Fibroblast of the aortic adventitia (primary cell): ENCODE data around the gene PMM1. TPM values are rescaled to one million over a fixed set of nuclear protein-coding genes. Genes with fewer than 3 reads are reported as not detected.
"Not testable (repeated sequence)": the region's sequence is repeated elsewhere in the genome, so short reads cannot be mapped to it uniquely, and the experiment has no call there.

Source experiments
- DNase-seq: peaks from one replicate; pipeline ENCODE4 v3.0.0-alpha.2; 2010; ENCODE audit warnings: low read depth
- H3K4me3 ChIP-seq: 2 replicates; pipeline ENCODE4 v1.5.1; 2011; ENCODE audit warnings: low read depth, mild to moderate bottlenecking, control low read depth, low read length, moderate library complexity
- total RNA-seq: library from RNA; depleted of rRNA; stranded (reverse); fragments of >200 nt; gene quantifications from 2 replicates; pipeline ENCODE4 v1.2.3, GENCODE V29; 2012; ENCODE audit warnings: low replicate concordance
- TF ChIP-seq, protein P1 (sequence below): IDR thresholded peaks from 2 replicates; pipeline ENCODE4 v1.5.1; 2011; ENCODE audit warnings: mild to moderate bottlenecking, low read length, control low read depth, inconsistent platforms; ENCODE audit not compliant: insufficient read depth

The PMM1 gene
- total RNA-seq, 1 donor, result 29.0 TPM

DNA sequence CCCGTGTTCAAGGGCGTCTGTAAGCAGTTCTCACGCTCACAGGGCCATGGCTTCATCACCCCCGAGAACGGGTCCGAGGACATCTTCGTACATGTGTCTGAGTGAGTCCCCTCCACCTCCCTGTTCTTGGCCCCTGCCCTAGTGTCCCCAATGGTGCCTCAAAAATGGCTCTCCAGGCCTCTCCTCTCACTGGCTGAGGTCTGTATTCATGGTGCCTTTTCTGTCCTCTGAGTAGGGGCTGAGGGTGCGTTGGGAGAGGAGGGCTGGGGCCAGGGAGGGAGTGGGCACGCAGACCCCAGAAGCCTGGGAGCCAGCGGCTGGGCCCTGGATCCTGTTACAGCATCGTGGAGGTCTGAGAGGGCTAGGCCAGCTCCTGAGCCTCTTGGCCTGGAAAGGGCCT is 16.0 kb downstream of the PMM1 start:
- H3K4me3 ChIP-seq, result no peak overlapping the region
- no peak for DNase-seq
- TF ChIP-seq, protein P1, sequence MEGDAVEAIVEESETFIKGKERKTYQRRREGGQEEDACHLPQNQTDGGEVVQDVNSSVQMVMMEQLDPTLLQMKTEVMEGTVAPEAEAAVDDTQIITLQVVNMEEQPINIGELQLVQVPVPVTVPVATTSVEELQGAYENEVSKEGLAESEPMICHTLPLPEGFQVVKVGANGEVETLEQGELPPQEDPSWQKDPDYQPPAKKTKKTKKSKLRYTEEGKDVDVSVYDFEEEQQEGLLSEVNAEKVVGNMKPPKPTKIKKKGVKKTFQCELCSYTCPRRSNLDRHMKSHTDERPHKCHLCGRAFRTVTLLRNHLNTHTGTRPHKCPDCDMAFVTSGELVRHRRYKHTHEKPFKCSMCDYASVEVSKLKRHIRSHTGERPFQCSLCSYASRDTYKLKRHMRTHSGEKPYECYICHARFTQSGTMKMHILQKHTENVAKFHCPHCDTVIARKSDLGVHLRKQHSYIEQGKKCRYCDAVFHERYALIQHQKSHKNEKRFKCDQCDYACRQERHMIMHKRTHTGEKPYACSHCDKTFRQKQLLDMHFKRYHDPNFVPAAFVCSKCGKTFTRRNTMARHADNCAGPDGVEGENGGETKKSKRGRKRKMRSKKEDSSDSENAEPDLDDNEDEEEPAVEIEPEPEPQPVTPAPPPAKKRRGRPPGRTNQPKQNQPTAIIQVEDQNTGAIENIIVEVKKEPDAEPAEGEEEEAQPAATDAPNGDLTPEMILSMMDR, result no peak

GRCh38 chr22:41572305-41572704 is 17.3 kb downstream of the PMM1 start:
- DNase-seq, H3K4me3 ChIP-seq: not testable (repeated sequence)

DNA sequence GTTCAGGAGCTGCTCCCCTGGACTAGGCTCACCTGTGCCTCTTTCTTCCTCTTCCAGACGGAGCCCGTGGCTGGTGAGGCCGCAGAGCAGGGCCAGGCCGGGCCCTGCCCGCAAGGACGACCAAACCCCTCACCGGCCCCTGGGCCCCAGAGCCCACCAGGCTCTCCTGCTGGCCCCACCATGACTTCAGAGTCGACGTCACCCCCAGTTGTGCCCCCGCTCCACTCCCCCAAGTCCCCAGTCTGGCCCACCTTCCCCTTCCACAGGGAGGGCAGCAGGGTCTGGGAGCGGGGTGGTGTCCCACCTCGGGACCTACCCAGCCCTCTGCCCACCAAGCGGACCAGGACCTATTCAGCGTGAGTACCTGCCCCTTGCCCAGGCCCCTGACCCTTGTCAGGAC is 17.9 kb downstream of the PMM1 start:
- no peak for DNase-seq
- TF ChIP-seq, protein P1, result no peak
- no peak overlapping the region for H3K4me3 ChIP-seq

DNA sequence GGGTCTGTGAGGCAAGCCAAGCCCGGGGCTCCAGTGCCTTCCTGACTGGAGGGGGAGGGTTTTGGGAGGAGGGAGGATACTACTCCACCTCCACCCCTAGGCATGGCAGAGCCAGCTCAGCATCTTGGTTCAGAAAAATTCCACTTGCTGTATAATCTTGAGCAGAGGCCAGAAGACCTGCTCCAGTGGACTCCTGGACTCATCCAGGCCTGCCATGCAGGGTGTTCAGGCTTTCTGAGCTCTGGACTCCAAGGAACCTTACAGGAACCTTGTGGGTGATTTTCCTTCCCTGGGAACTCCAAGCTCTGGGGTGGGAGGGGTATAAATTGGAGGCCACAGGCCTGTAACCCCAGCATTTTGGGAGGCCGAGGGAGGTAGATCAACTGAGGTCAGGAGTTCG is 19.4 kb downstream of the PMM1 start:
- TF ChIP-seq, protein P1, result no peak
- H3K4me3 ChIP-seq, result no peak overlapping the region
- no peak for DNase-seq

DNA sequence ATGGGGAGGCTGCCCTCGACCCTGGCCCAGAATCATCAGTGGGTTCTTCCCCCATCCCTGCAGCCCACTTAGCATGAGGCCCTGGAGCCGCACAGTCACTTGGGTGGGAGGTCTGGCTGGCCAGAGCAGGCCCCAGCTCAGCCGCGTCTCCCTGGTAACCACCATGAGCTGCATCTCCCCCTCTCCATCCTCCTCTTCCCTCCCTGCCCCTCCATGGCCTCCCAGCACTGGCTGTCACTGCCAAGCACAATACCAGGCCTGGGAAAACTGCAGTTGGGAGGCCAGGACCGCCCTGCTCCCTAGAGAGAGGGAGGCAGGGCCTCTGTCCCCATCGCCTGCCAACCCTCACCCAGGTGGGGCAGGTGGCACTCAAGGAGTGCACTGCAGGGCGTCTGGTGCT is 20.8 kb downstream of the PMM1 start:
- DNase-seq, result no peak
- no peak overlapping the region for H3K4me3 ChIP-seq
- TF ChIP-seq, protein P1, result no peak

GRCh38 chr22:41567512-41567768 is 22.2 kb downstream of the PMM1 start:
- TF ChIP-seq, protein P1, result no peak
- no peak overlapping the region for H3K4me3 ChIP-seq
- no peak for DNase-seq

DNA sequence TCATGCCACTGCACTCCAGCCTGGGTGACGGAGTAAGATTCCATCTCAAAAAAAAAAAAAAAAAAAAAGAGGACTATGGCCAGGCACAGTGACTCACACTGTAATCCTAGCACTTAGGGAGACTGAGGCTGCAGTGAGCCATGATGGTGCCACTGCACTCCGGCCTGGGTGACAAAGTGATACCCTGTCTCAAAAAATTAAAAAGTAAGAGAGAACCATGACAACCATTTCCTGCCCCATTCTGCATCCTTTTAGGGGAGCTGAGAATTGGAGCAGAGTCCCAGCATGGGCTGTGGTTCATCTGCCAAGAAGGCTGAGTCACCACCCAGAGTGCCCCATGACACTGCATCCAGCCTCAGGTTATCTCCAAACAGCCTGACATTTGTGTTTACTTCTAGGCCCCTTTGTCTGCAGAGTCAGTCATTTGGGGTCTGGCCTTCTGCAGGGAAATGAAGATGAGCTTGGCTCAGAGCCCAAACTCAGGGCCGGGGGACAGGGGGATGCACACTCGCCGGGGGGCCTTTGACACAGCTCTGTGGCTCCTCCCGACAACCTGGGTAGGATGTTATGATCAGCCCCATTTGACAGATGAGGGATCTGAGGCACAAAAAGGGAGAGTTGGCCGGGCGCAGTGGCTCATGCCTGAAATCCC is 24.1 kb downstream of the PMM1 start:
- H3K4me3 ChIP-seq, result no peak overlapping the region
- TF ChIP-seq, protein P1, result no peak
- peak; percentile 83 for DNase-seq
